A549 (cell line): Measurements from ENCODE around the gene CSRNP2. TPM values are rescaled to one million over a fixed set of nuclear protein-coding genes. Genes with fewer than 3 reads are reported as not detected.

ENCODE experiments used
- BCL3 ChIP-seq: fragments of >200 bp; sonication (Bioruptor Twin); formaldehyde crosslinking; IDR thresholded peaks from 3 replicates; pipeline ENCODE4 v1.6.1; 2016
- CBX8 ChIP-seq: fragments of 200-600 bp; sonication (generic); IDR thresholded peaks from 2 replicates; pipeline ENCODE4 v1.6.1; 2016
- CHD4 ChIP-seq: fragments of 200-600 bp; sonication (generic); IDR thresholded peaks from 2 replicates; pipeline ENCODE4 v1.6.1; 2016; ENCODE audit warnings: antibody characterized with exemption, mild to moderate bottlenecking, borderline replicate concordance
- CTCF ChIP-seq: fragments of >200 bp; sonication (Bioruptor Twin); formaldehyde crosslinking; IDR thresholded peaks from 3 replicates; pipeline ENCODE4 v1.5.1; 2016
- E2F6 ChIP-seq: IDR thresholded peaks from 2 replicates; pipeline ENCODE4 v1.6.1; 2012; ENCODE audit warnings: low read depth, borderline replicate concordance
- EHF ChIP-seq: fragments of 250-450 bp; sonication (Bioruptor Pico); IDR thresholded peaks from 2 replicates; pipeline ENCODE4 v1.5.0; 2020; ENCODE audit warnings: mild to moderate bottlenecking
- EHMT2 ChIP-seq: fragments of 200-600 bp; sonication (generic); IDR thresholded peaks from 2 replicates; pipeline ENCODE4 v1.6.1; 2016; ENCODE audit warnings: antibody characterized with exemption, low read depth, mild to moderate bottlenecking, moderate library complexity
- EP300 ChIP-seq, 2 experiments: fragments of >200 bp; sonication (Bioruptor Twin); formaldehyde crosslinking; IDR thresholded peaks; 2 replicates in 1 of 2; 3 replicates in 1 of 2; pipeline ENCODE4 v1.6.1; 2016 to 2017
- HDAC2 ChIP-seq: fragments of 200-600 bp; sonication (generic); IDR thresholded peaks from 2 replicates; pipeline ENCODE4 v1.6.1; 2016
- HES2 ChIP-seq: fragments of >200 bp; sonication (Bioruptor Twin); formaldehyde crosslinking; IDR thresholded peaks from 2 replicates; pipeline ENCODE4 v1.6.1; 2016
- HEYL ChIP-seq: fragments of 250-450 bp; sonication (Bioruptor Pico); IDR thresholded peaks from 2 replicates; pipeline ENCODE4 v1.8.0; 2021; ENCODE audit warnings: mild to moderate bottlenecking, moderate library complexity
- HMGXB4 ChIP-seq: fragments of 250-450 bp; sonication (Bioruptor Pico); IDR thresholded peaks from 2 replicates; pipeline ENCODE4 v1.5.0; 2021; ENCODE audit warnings: mild to moderate bottlenecking, moderate library complexity, borderline replicate concordance
- HOXA7 ChIP-seq: fragments of 250-450 bp; sonication (Bioruptor Pico); IDR thresholded peaks from 2 replicates; pipeline ENCODE4 v1.5.0; 2020; ENCODE audit warnings: mild to moderate bottlenecking, moderate library complexity
- HOXB13 ChIP-seq: fragments of 250-450 bp; sonication (Bioruptor Pico); IDR thresholded peaks from 2 replicates; pipeline ENCODE4 v1.5.0; 2020; ENCODE audit warnings: low read depth, mild to moderate bottlenecking, moderate library complexity
- MAFK ChIP-seq: fragments of 450-650 bp; IDR thresholded peaks from 2 replicates; pipeline ENCODE4 v1.6.1; 2014; ENCODE audit not compliant: partially characterized antibody
- MYC ChIP-seq: IDR thresholded peaks from 2 replicates; pipeline ENCODE4 v1.6.1; 2012; ENCODE audit warnings: mild to moderate bottlenecking, inconsistent platforms, low read length, improper control_type of control experiment, borderline replicate concordance
- PBX3 ChIP-seq: IDR thresholded peaks from 2 replicates; pipeline ENCODE4 v1.6.1; 2012
- POLR2AphosphoS2 ChIP-seq: conservative IDR thresholded peaks from 2 replicates; pipeline ENCODE4 v1.6.1; 2012; ENCODE audit warnings: low read length, improper control_type of control experiment, inconsistent platforms
- SMC3 ChIP-seq: fragments of >200 bp; sonication (Bioruptor Twin); formaldehyde crosslinking; IDR thresholded peaks from 3 replicates; pipeline ENCODE4 v1.6.1; 2018; ENCODE audit warnings: inconsistent platforms
- SREBF2 ChIP-seq: fragments of 450-650 bp; IDR thresholded peaks from 2 replicates; pipeline ENCODE4 v1.6.1; 2014; ENCODE audit warnings: mild to moderate bottlenecking, moderate library complexity
- TFCP2L1 ChIP-seq: fragments of 250-450 bp; sonication (Bioruptor Pico); IDR thresholded peaks from 2 replicates; pipeline ENCODE4 v1.5.0; 2021; ENCODE audit warnings: mild to moderate bottlenecking
- TP53 ChIP-seq: fragments of 250-450 bp; sonication (Bioruptor Pico); IDR thresholded peaks from 2 replicates; pipeline ENCODE4 v1.5.0; 2021; ENCODE audit warnings: mild to moderate bottlenecking, moderate library complexity
- polyA plus RNA-seq, 4 experiments: library from polyadenylated mRNA; depleted of rRNA in 3 of 4; stranded (reverse); fragments of >200 nt; fragmentation: RNase III in 1 of 4; extraction: RNeasy Plus Mini Kit Qiagen cat#74134 plus additional on column Dnase treatment in 1 of 4; gene quantifications; 2 replicates in 3 of 4; 3 replicates in 1 of 4; pipeline ENCODE4 v1.2.3, GENCODE V29; 2011 to 2017

The CSRNP2 gene
- polyA plus RNA-seq, 2 of the 4 experiments (the other 2 are of a cell fraction), result 11.1 to 20.3 TPM

DNA sequence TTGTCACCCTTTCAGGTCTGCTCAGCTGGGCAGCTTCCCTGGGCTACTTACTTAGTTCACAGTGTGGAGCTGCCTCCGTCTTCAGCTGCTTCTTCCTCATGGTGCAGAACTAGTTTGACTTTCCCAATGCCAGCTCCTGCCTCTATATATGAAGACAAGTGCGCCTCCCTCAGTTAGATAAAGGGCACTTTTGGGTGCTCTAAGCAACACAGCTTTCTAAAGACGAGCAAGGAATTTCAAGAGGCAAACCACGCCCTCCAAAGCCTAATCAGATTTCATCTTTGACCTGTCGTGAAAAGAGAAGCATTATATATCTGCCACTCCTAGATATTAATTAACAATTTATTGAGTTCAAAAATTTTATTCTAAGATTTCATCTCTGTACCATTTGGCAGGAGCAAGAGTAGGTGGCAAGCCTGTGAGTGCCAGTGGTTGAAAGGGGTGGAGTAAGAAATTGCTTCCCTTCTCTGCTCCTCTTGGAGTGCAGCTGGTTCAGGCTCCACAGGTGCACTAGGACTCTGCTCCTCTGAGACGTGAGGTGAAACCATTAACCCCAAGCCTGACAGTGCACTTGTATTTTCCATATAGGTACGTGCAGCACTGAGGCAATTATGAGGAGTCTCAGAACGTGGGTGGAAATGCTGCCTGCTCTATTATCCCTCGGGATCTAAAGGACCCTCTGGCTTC lies 55.1 kb downstream of the CSRNP2 start (continued):
- TF ChIP-seq HOXA7, result no peak
- TF ChIP-seq HEYL (CRISPR knock-in tag), result no peak
- no peak for TF ChIP-seq EHMT2
- no peak for TF ChIP-seq HES2
- TF ChIP-seq EP300 (IDR thresholded peaks at IDR 0.05), result no peak
- TF ChIP-seq CBX8, result no peak
- no peak for TF ChIP-seq HDAC2
- no peak for TF ChIP-seq EHF (CRISPR knock-in tag)
- no peak for TF ChIP-seq TP53
- TF ChIP-seq HMGXB4 (CRISPR knock-in tag), result no peak
- TF ChIP-seq CHD4, result no peak
- TF ChIP-seq HOXB13 (CRISPR knock-in tag), result no peak
- peak; percentile 54 for TF ChIP-seq CTCF
- TF ChIP-seq MYC, result no peak
- no peak for TF ChIP-seq PBX3
- no peak for TF ChIP-seq TFCP2L1 (CRISPR knock-in tag)
- TF ChIP-seq SREBF2, result no peak
- TF ChIP-seq E2F6, result no peak
- peak; percentile 37; the same call in 1 of the 3 replicates for TF ChIP-seq SMC3
- TF ChIP-seq MAFK, result no peak
- TF ChIP-seq POLR2AphosphoS2, result no peak
- no peak for TF ChIP-seq BCL3
